GM10248 (cell line): ENCODE measurements around the gene MARCHF3.
"Not testable (repeated sequence)": the region's sequence is repeated elsewhere in the genome, so short reads cannot be mapped to it uniquely, and the experiment has no call there.

ENCODE experiments used
- CTCF ChIA-PET: fragments of 300-600 bp; sonication (Branson Sonifier 250); formaldehyde crosslinking; extraction: SDS; loops from one replicate; lab custom pipeline; 2021; ENCODE audit warnings: antibody characterized with exemption; lab: Yijun Ruan, JAX
- POLR2A ChIA-PET: fragments of 350-650 bp; sonication (Branson Sonifier 250); formaldehyde crosslinking; extraction: SDS; loops from one replicate; lab custom pipeline; 2020; ENCODE audit warnings: antibody characterized with exemption; lab: Yijun Ruan, JAX
- DNase-seq: peaks from one replicate; pipeline ENCODE4 v3.0.0; 2012; ENCODE audit errors: extremely low spot score
- CTCF ChIP-seq: IDR thresholded peaks from 2 replicates; pipeline ENCODE4 v1.5.1; 2012; ENCODE audit warnings: mild to moderate bottlenecking, low read depth; ENCODE audit errors: extremely low read depth, missing control alignments, control extremely low read depth

Gene MARCHF3

DNA sequence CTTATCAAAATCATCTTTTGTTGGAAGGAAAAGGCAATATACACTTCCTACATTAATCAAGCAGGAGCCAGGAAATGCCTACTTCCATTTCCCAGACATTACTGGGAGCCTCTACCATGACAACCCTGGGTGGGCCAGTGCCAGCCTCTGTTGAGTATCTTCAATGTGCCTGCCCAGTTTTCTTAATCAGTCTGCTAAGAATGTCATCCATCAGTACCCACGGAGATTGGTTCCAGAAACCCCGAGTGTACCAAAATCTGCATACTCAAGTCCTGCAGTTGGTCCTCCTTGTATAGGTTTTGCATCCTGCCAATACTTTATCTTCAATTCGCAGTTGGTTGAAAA, 82.4 kb downstream of the MARCHF3 start:
- TF ChIP-seq CTCF = no peak
- no peak for DNase-seq
- ChIA-PET POLR2A (no interaction called here), CTCF (no interaction called here)

- peak; percentile 48 for DNase-seq
- ChIA-PET POLR2A (no interaction called here), CTCF (no interaction called here)
- no peak for TF ChIP-seq CTCF
These were observed 83.0 kb downstream of the MARCHF3 start for GRCh38 chr5:126947146-126948010.

GRCh38 chr5:126942908-126943307, 87.5 kb downstream of the MARCHF3 start:
- DNase-seq, POLR2A ChIA-PET: not testable (repeated sequence)
- CTCF ChIA-PET = interaction anchor here (1.1 kb wide), 1 partner anchor 25 kb away, joined by 3 read pairs; no protein-coding TSS in a partner anchor

- no peak for DNase-seq
- POLR2A ChIA-PET = no interaction called here
- CTCF ChIA-PET = no interaction called here
- TF ChIP-seq CTCF = no peak
These were observed 89.0 kb downstream of the MARCHF3 start for GRCh38 chr5:126941403-126941802.

DNA sequence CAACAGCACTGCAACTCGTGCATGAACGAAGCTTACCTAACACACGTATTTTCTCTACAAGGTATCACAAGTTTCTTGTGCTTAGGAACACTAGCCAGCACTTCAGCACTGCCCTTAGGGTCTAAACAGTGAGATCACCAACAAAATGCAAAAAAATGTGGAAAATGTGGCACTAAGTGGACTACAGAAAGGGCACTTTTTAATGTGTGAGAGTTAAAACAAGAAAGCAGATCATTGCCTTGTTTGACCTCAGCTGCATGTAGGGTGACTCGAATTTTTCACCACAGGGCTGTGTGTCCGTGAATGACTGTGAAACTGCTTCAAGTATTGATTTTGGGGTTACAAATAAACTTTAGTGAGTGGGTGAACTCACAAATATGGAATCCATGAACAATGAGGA, 90.5 kb downstream of the MARCHF3 start:
- POLR2A ChIA-PET = no interaction called here
- no peak for DNase-seq
- TF ChIP-seq CTCF = no peak
- CTCF ChIA-PET = no interaction called here

DNA sequence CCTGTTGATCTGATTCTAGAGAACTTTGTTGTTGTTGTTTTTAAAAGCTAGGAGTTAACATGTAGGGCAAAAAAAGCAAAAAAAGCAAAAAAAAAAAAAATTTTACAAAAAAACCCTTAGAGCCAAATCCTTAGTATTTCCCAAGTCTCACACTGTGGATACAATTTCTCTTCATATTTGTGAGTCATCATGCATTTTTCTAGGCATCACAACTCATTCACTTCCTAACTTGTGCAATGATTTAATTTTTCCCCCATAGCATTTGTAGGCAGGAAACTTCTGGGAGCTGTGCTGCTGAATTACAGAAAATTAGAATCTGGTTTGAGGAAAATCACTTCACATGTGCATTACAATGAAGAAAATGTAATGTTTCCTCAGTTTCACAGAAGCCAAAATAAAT, 91.9 kb downstream of the MARCHF3 start:
- POLR2A ChIA-PET = no interaction called here
- CTCF ChIA-PET = interaction anchor here (1.3 kb wide), 1 partner anchor 60 kb away, joined by 4 read pairs; no protein-coding TSS in a partner anchor
- no peak for TF ChIP-seq CTCF
- no peak for DNase-seq

- CTCF ChIA-PET = interaction anchor here (0.8 to 1.3 kb wide), 3 partner anchors 17 to 59 kb away, joined by 3 to 4 read pairs (median 4); no protein-coding TSS in a partner anchor
- no peak for DNase-seq
- TF ChIP-seq CTCF = no peak
- POLR2A ChIA-PET = no interaction called here
These were observed 92.6 kb downstream of the MARCHF3 start for GRCh38 chr5:126937771-126938170.
